Activated CD4-positive, CD25-positive, alpha-beta regulatory T cell treated with anti-CD3 and anti-CD28 coated beads, Interleukin-2, amount 50 U/mL, for 24 hours (primary cell): ENCODE measurements around the gene SIRT6.
"Not testable (repeated sequence)": the region's sequence is repeated elsewhere in the genome, so short reads cannot be mapped to it uniquely, and the experiment has no call there.

ENCODE experiments used
- ATAC-seq, 2 donors: fragments of 150-1000 bp; cut with Tn5 transposase; one replicate each; pipeline ENCODE4 v1.10.0; 2021; ENCODE audit warnings: mild to moderate bottlenecking in 1 of 2, moderate library complexity in 1 of 2

Gene SIRT6

GRCh38 chr19:4130744-4131438, 51.5 kb downstream of the SIRT6 start:
- ATAC-seq: no peak

- ATAC-seq: not testable (repeated sequence)
Measured at GRCh38 chr19:4129050-4129449, 53.3 kb downstream of the SIRT6 start.

GRCh38 chr19:4127322-4127721, 55.0 kb downstream of the SIRT6 start:
- ATAC-seq: not testable (repeated sequence)

- ATAC-seq: no peak
Measured at GRCh38 chr19:4124638-4125037, 57.7 kb downstream of the SIRT6 start.
